Measurements from ENCODE around the gene EGFR.

GRCh38 chr7:55145606-55146005 lies 126.8 kb downstream of the EGFR start:
- TF ChIP-seq CTCF (IDR thresholded peaks at IDR 0.05) (no peak), POLR2AphosphoS5 (IDR thresholded peaks at IDR 0.05) (no peak), POLR2A (IDR thresholded peaks at IDR 0.05) (no peak)

Measured in breast epithelium (tissue), 3 donors.